GM18867 (cell line): ENCODE measurements around the gene TMEM35A.
"Not testable (repeated sequence)": the region's sequence is repeated elsewhere in the genome, so short reads cannot be mapped to it uniquely, and the experiment has no call there.

ENCODE experiments used
- ATAC-seq: cut with Tn5 transposase; IDR thresholded peaks from one replicate; pipeline ENCODE4 v1.9.1; 2021; ENCODE audit warnings: mild to moderate bottlenecking, moderate library complexity; ENCODE audit not compliant: unreplicated experiment

The TMEM35A gene

GRCh38 chrX:101078716-101079598 is at the start of gene TMEM35A:
TMEM35A (plus strand) TSS chrX:101078879; CDS start chrX:101079003, 124 bp downstream.
- no peak for ATAC-seq

GRCh38 chrX:101029665-101030064 is 49.0 kb upstream of the TMEM35A start:
- ATAC-seq, result no peak

GRCh38 chrX:101037231-101037630 is 41.4 kb upstream of the TMEM35A start:
- ATAC-seq, result no peak

GRCh38 chrX:101040197-101040596 is 38.5 kb upstream of the TMEM35A start:
- ATAC-seq, result no peak

GRCh38 chrX:101051153-101051548 is 27.5 kb upstream of the TMEM35A start:
- ATAC-seq, result no peak

GRCh38 chrX:101051549-101052302 is 27.0 kb upstream of the TMEM35A start, which contains the start of gene TRMT2B:
TRMT2B (minus strand) TSS chrX:101052111; CDS start chrX:101042289, 9,822 bp downstream.
- peak; percentile 95 for ATAC-seq

GRCh38 chrX:101056551-101056950 is 22.1 kb upstream of the TMEM35A start:
- ATAC-seq, result not testable (repeated sequence)

GRCh38 chrX:101057093-101057714 is 21.5 kb upstream of the TMEM35A start:
- peak; percentile 87 for ATAC-seq

GRCh38 chrX:101062176-101062575 is 16.5 kb upstream of the TMEM35A start:
- ATAC-seq, result no peak

GRCh38 chrX:101071582-101071981 is 7.1 kb upstream of the TMEM35A start:
- no peak for ATAC-seq

GRCh38 chrX:101079736-101080270 is 1.1 kb downstream of the TMEM35A start:
- no peak for ATAC-seq

- no peak for ATAC-seq
Measured at GRCh38 chrX:101080326-101081124, 1.8 kb downstream of the TMEM35A start.

GRCh38 chrX:101081231-101081630 is 2.6 kb downstream of the TMEM35A start:
- ATAC-seq, result no peak

GRCh38 chrX:101091817-101092216 is 13.1 kb downstream of the TMEM35A start:
- no peak for ATAC-seq

GRCh38 chrX:101097546-101098453 is 19.1 kb downstream of the TMEM35A start, which contains the start of gene CENPI:
CENPI (plus strand) TSS chrX:101098204; CDS start chrX:101101071, 2,867 bp downstream.
- peak; percentile 98 for ATAC-seq

GRCh38 chrX:101108284-101108683 is 29.6 kb downstream of the TMEM35A start:
- ATAC-seq, result no peak

- no peak for ATAC-seq
Measured at GRCh38 chrX:101117701-101118100, 39.0 kb downstream of the TMEM35A start.

GRCh38 chrX:101136235-101136634 is 57.6 kb downstream of the TMEM35A start:
- ATAC-seq, result no peak
